ENCODE results near the gene ADCY10. TPM values are rescaled to one million over a fixed set of nuclear protein-coding genes. Genes with fewer than 3 reads are reported as not detected.

The ADCY10 gene
- total RNA-seq, 1 donor from 2014 or later: 0.27 TPM

DNA sequence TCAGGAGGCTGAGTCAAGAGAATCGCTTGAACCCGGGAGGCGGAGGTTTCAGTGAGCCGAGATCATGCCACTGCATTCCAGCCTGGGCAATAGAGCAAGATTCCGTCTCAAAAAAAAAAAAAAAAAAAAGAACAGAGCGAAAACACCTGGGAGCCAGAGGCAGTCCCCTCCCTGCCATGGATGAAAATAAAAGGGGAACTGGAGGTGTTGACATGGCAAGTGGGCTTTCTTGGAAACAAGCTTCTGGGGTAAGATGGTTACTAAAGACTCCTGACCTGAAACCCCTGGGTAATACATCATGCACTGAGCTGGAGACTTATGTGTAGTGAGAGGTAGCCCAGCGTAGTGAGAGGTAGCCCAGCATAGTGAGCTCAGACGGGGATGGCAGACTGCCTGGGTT, 31.6 kb downstream of the ADCY10 start:
- Mint-ChIP-seq H3K27me3 (ENCODE audit: low read depth, unreplicated experiment) (no peaks in the 10 kb centered on the region), H3K4me3 (ENCODE audit: unreplicated experiment) (no peak overlapping the region), H3K36me3 (ENCODE audit: low read depth, unreplicated experiment) (no peaks in the 10 kb centered on the region), H3K27ac (ENCODE audit: unreplicated experiment) (no peak overlapping the region), H3K4me1 (ENCODE audit: low read depth, unreplicated experiment) (peaks cover 21% of the 10 kb centered on the region), H3K9me3 (ENCODE audit: unreplicated experiment) (peaks cover 3% of the 10 kb centered on the region)
- no peak for TF ChIP-seq EZH2 (IDR thresholded peaks at IDR 0.05; ENCODE audit: insufficient read depth, low read length)
- TF ChIP-seq CTCF (IDR thresholded peaks at IDR 0.05; ENCODE audit: insufficient read depth, low read depth, low read length): no peak
- Histone ChIP-seq H3K9me3 (ENCODE audit: insufficient read depth, low read depth, low read length) (no peaks in the 10 kb centered on the region), H3K79me2 (ENCODE audit: insufficient read depth, low read length) (no peaks in the 10 kb centered on the region), H4K20me1 (ENCODE audit: insufficient read depth, low read length) (no peaks in the 10 kb centered on the region), H3K36me3 (ENCODE audit: insufficient read depth, low read length) (no peaks in the 10 kb centered on the region), H3K4me3 (ENCODE audit: insufficient read depth, low read depth, low read length) (no peak overlapping the region), H3K27me3 (ENCODE audit: insufficient read depth, low read length) (no peaks in the 10 kb centered on the region), H3K9ac (ENCODE audit: low read length) (no peak overlapping the region), H3K4me1 (ENCODE audit: insufficient read depth, low read length) (peaks cover 21% of the 10 kb centered on the region), H3K27ac (ENCODE audit: low read depth, low read length) (no peak overlapping the region), H3K4me2 (ENCODE audit: low read length) (no peak overlapping the region), H2AFZ (ENCODE audit: low read depth, low read length) (no peak overlapping the region)
- FAIRE-seq (no peak), DNase-seq (ENCODE audit: low read depth) (no peak)

GRCh38 chr1:167881786-167882185, 32.1 kb downstream of the ADCY10 start:
- Mint-ChIP-seq H3K4me3 (ENCODE audit: unreplicated experiment) (no peak overlapping the region), H3K9me3 (ENCODE audit: unreplicated experiment) (peaks cover 3% of the 10 kb centered on the region), H3K4me1 (ENCODE audit: low read depth, unreplicated experiment) (peaks cover 21% of the 10 kb centered on the region), H3K27ac (ENCODE audit: unreplicated experiment) (no peak overlapping the region), H3K27me3 (ENCODE audit: low read depth, unreplicated experiment) (no peaks in the 10 kb centered on the region), H3K36me3 (ENCODE audit: low read depth, unreplicated experiment) (no peaks in the 10 kb centered on the region)
- no peak overlapping the region for H3K9ac ChIP-seq (ENCODE audit: low read length)
- H3K4me2 ChIP-seq (ENCODE audit: low read length): peak overlapping the region; percentile 43
- no peaks in the 10 kb centered on the region for H3K27me3 ChIP-seq (ENCODE audit: insufficient read depth, low read length)
- H3K36me3 ChIP-seq (ENCODE audit: insufficient read depth, low read length): no peaks in the 10 kb centered on the region
- no peaks in the 10 kb centered on the region for H3K9me3 ChIP-seq (ENCODE audit: insufficient read depth, low read depth, low read length)
- H2AFZ ChIP-seq (ENCODE audit: low read depth, low read length): no peak overlapping the region
- TF ChIP-seq EZH2 (IDR thresholded peaks at IDR 0.05; ENCODE audit: insufficient read depth, low read length): no peak
- no peak for TF ChIP-seq CTCF (IDR thresholded peaks at IDR 0.05; ENCODE audit: insufficient read depth, low read depth, low read length)
- peaks cover 21% of the 10 kb centered on the region for H3K4me1 ChIP-seq (ENCODE audit: insufficient read depth, low read length)
- H3K79me2 ChIP-seq (ENCODE audit: insufficient read depth, low read length): no peaks in the 10 kb centered on the region
- H3K4me3 ChIP-seq (ENCODE audit: insufficient read depth, low read depth, low read length): no peak overlapping the region
- FAIRE-seq: no peak
- peak overlapping the region; percentile 30 for H3K27ac ChIP-seq (ENCODE audit: low read depth, low read length)
- DNase-seq (ENCODE audit: low read depth): peak; percentile 13
- H4K20me1 ChIP-seq (ENCODE audit: insufficient read depth, low read length): no peaks in the 10 kb centered on the region

- FAIRE-seq (peak; percentile 62), DNase-seq (ENCODE audit: low read depth) (peak; percentile 74)
- Histone ChIP-seq H3K36me3 (ENCODE audit: insufficient read depth, low read length) (no peaks in the 10 kb centered on the region), H3K79me2 (ENCODE audit: insufficient read depth, low read length) (no peaks in the 10 kb centered on the region), H4K20me1 (ENCODE audit: insufficient read depth, low read length) (no peaks in the 10 kb centered on the region), H3K9ac (ENCODE audit: low read length) (no peak overlapping the region), H2AFZ (ENCODE audit: low read depth, low read length) (no peak overlapping the region), H3K27me3 (ENCODE audit: insufficient read depth, low read length) (no peaks in the 10 kb centered on the region), H3K27ac (ENCODE audit: low read depth, low read length) (peak overlapping the region; percentile 33), H3K4me2 (ENCODE audit: low read length) (peak overlapping the region; percentile 43), H3K4me3 (ENCODE audit: insufficient read depth, low read depth, low read length) (no peak overlapping the region), H3K4me1 (ENCODE audit: insufficient read depth, low read length) (peaks cover 21% of the 10 kb centered on the region), H3K9me3 (ENCODE audit: insufficient read depth, low read depth, low read length) (no peaks in the 10 kb centered on the region)
- Mint-ChIP-seq H3K27me3 (ENCODE audit: low read depth, unreplicated experiment) (no peaks in the 10 kb centered on the region), H3K4me3 (ENCODE audit: unreplicated experiment) (no peak overlapping the region), H3K9me3 (ENCODE audit: unreplicated experiment) (peaks cover 3% of the 10 kb centered on the region), H3K4me1 (ENCODE audit: low read depth, unreplicated experiment) (peaks cover 21% of the 10 kb centered on the region), H3K27ac (ENCODE audit: unreplicated experiment) (no peak overlapping the region), H3K36me3 (ENCODE audit: low read depth, unreplicated experiment) (no peaks in the 10 kb centered on the region)
- no peak for TF ChIP-seq EZH2 (IDR thresholded peaks at IDR 0.05; ENCODE audit: insufficient read depth, low read length)
- TF ChIP-seq CTCF (IDR thresholded peaks at IDR 0.05; ENCODE audit: insufficient read depth, low read depth, low read length): no peak
Measured at GRCh38 chr1:167881069-167881468, 32.9 kb downstream of the ADCY10 start.
